ENCODE data around the gene CAMSAP2.

CAMSAP2 gene, protein sequence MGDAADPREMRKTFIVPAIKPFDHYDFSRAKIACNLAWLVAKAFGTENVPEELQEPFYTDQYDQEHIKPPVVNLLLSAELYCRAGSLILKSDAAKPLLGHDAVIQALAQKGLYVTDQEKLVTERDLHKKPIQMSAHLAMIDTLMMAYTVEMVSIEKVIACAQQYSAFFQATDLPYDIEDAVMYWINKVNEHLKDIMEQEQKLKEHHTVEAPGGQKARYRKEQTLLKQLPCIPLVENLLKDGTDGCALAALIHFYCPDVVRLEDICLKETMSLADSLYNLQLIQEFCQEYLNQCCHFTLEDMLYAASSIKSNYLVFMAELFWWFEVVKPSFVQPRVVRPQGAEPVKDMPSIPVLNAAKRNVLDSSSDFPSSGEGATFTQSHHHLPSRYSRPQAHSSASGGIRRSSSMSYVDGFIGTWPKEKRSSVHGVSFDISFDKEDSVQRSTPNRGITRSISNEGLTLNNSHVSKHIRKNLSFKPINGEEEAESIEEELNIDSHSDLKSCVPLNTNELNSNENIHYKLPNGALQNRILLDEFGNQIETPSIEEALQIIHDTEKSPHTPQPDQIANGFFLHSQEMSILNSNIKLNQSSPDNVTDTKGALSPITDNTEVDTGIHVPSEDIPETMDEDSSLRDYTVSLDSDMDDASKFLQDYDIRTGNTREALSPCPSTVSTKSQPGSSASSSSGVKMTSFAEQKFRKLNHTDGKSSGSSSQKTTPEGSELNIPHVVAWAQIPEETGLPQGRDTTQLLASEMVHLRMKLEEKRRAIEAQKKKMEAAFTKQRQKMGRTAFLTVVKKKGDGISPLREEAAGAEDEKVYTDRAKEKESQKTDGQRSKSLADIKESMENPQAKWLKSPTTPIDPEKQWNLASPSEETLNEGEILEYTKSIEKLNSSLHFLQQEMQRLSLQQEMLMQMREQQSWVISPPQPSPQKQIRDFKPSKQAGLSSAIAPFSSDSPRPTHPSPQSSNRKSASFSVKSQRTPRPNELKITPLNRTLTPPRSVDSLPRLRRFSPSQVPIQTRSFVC (N-terminal part only)

DNA sequence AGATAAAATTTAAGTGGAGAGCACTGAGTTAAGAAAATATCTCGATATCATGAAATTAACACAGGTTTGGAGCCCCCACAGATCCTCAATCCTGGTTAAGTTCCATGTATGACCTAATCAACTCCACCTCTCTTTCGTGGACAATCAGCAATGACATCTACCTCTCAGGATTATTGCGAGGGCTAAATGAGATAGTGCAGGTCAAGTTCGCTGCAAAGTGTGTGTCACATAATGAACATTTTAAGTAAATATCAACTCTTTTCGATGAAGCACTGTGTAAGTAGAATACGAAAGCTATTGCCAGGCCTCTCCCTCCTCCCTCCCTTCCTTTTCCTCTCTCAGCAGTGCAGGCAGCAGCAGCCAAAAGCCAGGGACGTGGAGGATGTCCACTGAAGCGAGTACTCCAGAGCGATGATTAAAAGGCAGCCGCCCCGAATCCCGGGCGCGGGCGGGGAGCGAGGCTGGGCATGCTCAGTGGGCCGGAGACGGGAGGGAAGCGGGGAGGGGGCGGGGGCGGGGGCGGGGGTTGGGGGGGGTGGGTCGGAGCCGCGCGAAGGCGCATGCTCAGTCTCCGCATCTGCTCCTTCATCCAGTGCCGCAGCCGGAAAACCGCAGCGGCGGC is at the start of gene CAMSAP2:
Gene CAMSAP2 (plus strand): TSS at position 567 of the 622 bp plus-strand sequence. CDS start 935 bp downstream, outside the sequence.
- peak; percentile 97 for DNase-seq (ENCODE audit: low spot score)

DNA sequence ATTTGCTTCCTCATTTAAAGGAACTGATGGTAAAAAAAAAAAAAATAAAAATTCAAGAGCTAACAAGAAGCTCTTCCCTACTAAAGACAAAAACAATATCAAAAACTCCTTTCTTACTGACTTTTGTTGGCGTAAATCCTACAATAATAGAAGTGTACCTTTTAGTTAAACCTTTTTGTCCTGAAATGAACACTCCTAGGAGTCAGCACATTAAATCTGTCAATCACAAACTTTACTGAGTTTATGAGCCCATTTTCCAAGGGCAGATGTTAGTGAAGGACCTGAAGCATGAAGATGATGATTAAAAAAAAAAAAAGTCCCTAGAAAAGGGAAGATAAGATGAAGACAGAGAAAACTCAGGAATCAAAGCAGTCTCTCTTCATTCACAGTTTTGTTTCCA is 46.4 kb upstream of the CAMSAP2 start:
- DNase-seq (ENCODE audit: low spot score) = no peak

- no peak for DNase-seq (ENCODE audit: low spot score)
These were observed 45.4 kb upstream of the CAMSAP2 start for GRCh38 chr1:200693327-200693726.

DNA sequence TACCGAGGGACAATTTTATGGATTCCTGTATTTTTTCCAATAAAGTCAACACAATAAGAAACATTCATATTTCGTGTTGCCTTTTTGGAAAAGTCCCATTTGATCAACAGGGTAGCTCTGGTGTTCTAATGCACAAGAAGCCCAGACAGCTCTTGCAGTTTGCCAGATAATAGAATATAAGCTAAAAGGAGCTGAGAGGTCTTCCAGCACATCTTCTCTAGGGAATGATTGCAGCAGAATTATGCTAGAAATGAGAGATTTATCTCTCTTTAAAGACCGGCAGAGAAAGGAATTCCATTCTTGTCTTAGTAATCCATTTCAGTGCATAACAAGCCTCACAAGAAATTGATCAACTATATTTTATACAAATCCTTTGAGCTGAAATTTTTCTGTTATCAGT is 44.0 kb upstream of the CAMSAP2 start:
- no peak for DNase-seq (ENCODE audit: low spot score)

GRCh38 chr1:200699871-200700270 is 38.8 kb upstream of the CAMSAP2 start:
- peak; percentile 68 for DNase-seq (ENCODE audit: low spot score)

- DNase-seq (ENCODE audit: low spot score) = no peak
These were observed 33.6 kb upstream of the CAMSAP2 start for GRCh38 chr1:200704986-200705500.

DNA sequence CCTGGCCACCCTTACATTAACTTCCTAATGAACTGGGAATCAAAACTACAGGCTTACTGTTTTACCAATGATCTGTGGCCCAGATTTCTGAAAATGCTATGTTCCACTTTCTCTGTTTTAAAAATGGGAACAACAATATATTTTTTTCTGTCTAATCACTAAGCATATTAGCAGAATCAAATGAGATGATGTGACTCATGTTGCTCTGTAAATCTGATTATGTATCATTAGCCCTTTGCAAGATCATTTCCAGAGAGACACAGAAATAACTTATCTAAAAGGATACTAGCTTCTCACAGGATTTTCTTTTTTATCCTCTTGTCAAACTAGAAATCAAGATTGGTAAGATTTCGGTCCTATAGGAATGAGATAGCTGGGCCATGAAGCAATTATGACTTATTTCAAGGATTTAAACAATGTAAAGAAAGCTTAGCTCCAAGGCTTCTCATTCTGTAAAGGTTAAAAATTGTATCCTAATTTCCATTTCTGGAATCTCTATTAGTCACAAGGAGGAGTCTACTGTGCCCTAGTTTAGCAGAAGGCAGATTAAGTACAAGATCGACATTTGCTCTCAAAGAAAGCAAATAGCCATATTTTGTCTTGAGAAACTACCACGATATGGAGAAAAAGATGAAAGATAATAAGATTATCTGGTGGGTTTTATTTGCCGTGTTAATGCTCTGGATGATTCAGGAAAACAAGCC is 32.4 kb upstream of the CAMSAP2 start:
- DNase-seq (ENCODE audit: low spot score) = no peak

- DNase-seq (ENCODE audit: low spot score) = no peak
These were observed 31.6 kb upstream of the CAMSAP2 start for GRCh38 chr1:200707116-200707515.

GRCh38 chr1:200708161-200708560 is 30.5 kb upstream of the CAMSAP2 start:
- no peak for DNase-seq (ENCODE audit: low spot score)

DNA sequence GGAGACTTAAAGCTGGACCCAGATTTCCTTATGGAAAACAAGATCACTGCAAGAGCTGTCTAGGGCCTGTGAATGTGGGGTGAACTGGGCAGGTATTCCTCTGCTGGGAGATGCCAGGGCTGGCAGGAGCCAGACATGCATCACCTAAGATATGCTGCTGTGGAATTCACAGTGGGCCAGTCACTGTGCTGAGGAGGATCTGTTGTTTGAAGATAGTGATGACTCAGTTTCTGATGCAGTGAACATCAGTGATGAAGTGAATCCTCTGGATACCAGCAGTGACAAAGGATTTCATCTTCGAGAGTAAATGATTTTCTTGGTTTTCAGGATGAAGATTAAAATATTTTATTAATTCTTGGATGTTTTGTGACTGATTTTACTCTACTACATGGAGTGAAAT is 29.9 kb upstream of the CAMSAP2 start:
- DNase-seq (ENCODE audit: low spot score) = peak; percentile 9

GRCh38 chr1:200710166-200710565 is 28.5 kb upstream of the CAMSAP2 start:
- DNase-seq (ENCODE audit: low spot score) = no peak

- no peak for DNase-seq (ENCODE audit: low spot score)
These were observed 24.0 kb upstream of the CAMSAP2 start for GRCh38 chr1:200714504-200715187.

DNA sequence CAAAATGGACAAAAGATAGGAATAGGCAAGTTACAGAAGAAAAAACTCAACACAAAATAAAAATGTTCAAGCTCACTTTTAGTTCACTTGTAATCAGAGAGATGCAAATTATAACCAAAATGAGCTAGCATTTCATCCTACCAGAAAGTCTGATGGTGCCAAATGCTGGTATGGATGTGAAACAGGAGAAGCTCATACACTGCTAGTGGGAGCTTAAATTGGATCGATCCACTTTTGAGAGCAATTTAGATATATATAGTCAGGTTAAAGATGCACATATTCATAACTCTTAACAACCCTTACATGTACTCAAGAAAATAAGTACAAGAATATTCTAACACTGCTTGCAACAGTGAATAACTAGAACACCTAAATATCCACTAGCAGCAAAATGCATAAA is 18.5 kb upstream of the CAMSAP2 start:
- no peak for DNase-seq (ENCODE audit: low spot score)

- no peak for DNase-seq (ENCODE audit: low spot score)
These were observed 14.6 kb upstream of the CAMSAP2 start for GRCh38 chr1:200724064-200724463.

DNA sequence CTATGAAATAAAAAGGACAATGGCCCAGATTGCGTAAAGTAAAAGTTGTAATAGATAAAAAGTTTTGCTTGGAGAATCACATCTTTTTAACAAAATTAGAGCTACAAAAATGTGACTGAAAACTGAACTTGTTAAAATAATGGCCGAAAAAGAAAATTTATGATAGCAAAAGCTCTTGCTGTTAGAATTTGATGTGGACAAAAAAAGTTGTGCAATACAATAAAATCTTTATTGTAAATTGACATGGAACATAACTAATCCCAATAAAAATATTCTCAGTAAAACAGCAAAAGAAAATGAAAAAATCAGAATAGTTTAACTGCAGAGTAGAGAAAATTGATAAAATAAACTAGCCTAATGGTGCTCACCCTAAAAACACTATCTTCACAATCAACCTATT is 11.4 kb upstream of the CAMSAP2 start:
- DNase-seq (ENCODE audit: low spot score) = no peak

- no peak for DNase-seq (ENCODE audit: low spot score)
These were observed 8.8 kb upstream of the CAMSAP2 start for GRCh38 chr1:200729863-200730262.

DNA sequence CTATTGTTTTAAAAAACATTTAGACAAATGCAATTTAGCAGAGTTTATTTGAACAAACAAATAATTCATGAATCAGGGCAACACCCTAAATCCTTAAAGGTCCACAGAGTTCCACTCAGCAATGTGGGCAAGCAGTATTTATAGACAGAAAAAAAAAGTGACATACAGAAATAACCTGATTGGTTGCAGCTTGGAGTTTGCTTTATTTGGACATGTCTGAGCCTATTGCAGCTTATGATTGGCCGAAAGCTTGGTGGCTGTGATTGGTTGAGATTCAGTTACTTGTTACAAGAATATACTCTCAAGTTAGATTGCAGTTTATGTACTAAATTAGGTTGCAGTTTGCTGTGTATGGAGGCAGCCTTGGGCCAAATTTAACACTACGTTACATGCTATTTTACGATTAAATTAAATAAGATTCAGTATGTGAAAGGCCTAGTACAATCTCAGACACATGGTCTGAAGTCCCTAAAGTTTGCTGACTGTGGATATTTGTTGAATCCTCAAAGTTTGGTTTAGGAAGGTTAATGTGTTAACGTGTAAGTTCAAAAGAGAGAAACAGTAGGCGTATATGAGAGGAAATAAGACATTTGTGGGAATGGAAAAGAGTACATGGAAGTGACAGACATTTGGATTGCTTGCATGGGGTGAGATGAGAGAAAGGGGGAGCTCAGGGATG is 6.9 kb upstream of the CAMSAP2 start:
- no peak for DNase-seq (ENCODE audit: low spot score)

GRCh38 chr1:200732438-200732837 is 6.3 kb upstream of the CAMSAP2 start:
- no peak for DNase-seq (ENCODE audit: low spot score)

DNA sequence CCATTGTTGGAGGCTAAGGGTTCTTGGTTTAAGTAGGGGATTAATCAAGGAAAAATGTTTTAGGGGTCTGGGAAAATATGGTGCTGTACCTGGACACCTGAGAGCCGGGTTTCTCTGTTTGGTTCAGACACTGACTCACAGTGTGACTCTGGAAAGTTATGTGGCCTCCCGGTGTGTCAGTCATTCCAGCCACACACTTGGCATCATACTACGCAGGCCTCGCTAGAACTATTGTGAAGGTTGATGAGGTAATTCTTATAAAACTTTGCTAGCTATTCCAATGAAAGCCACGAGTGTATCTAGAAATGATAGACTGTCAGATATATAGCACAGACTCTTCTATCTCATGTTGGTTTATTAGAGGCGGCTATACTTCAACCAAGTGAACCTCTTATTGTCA is 4.8 kb upstream of the CAMSAP2 start:
- DNase-seq (ENCODE audit: low spot score) = no peak

DNA sequence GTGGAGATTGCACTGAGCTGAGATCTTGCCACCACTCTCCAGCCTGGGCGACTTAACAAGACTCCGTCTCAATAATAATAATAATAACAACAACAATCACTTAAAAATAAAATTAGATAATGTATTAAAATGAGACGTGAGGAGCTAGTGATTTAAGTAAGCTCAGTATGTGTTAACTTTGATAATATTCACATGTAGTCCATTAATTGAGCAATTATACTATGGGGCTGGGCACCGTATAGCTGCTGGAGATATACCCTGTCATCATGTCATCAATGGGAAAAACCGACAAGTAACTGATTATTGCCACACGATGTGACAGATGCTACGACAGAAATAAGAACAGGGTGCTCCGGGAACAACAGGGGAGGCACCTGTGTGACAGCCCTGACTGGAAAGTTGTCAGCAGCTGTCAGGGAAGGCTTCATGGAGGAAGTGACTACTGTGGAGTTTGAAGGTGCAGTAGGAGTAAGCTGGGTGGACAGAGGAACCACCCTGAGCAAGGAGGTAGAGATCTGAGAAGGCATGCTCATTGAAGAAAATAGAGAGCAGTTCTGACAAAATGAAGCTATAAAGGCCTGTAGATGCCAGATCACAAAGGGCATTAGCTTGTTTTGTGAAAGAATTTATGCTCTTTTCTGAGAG is 924 bp upstream of the CAMSAP2 start:
- DNase-seq (ENCODE audit: low spot score) = no peak
